Measurements from ENCODE around the gene HSPBP1.
A peak's percentile ranks its signal among the peaks of the same experiment; 100 is the strongest.
"Not testable (repeated sequence)": the region's sequence is repeated elsewhere in the genome, so short reads cannot be mapped to it uniquely, and the experiment has no call there.

HSPBP1 gene

GRCh38 chr19:55231391-55232285 lies 48.3 kb downstream of the HSPBP1 start:
- no peak for DNase-seq

- DNase-seq: no peak
Observed at GRCh38 chr19:55230780-55231179, 49.1 kb downstream of the HSPBP1 start.

- DNase-seq: no peak
Observed at GRCh38 chr19:55230329-55230728, 49.6 kb downstream of the HSPBP1 start.

GRCh38 chr19:55229789-55230182 lies 50.1 kb downstream of the HSPBP1 start:
- DNase-seq: no peak

GRCh38 chr19:55229145-55229788 lies 50.6 kb downstream of the HSPBP1 start:
- DNase-seq: no peak

GRCh38 chr19:55228403-55229031 lies 51.4 kb downstream of the HSPBP1 start, which contains the start of gene TMEM86B:
TMEM86B (minus strand) TSS chr19:55228763; CDS start chr19:55228741, 22 bp downstream.
- no peak for DNase-seq

GRCh38 chr19:55228015-55228391 lies 51.9 kb downstream of the HSPBP1 start:
- no peak for DNase-seq

- no peak for DNase-seq
Observed at GRCh38 chr19:55227241-55228014, 52.5 kb downstream of the HSPBP1 start.

GRCh38 chr19:55226788-55227187 lies 53.1 kb downstream of the HSPBP1 start:
- DNase-seq: no peak

GRCh38 chr19:55226273-55226672 lies 53.6 kb downstream of the HSPBP1 start:
- no peak for DNase-seq

- DNase-seq: no peak
Observed at GRCh38 chr19:55225415-55225958, 54.4 kb downstream of the HSPBP1 start.

GRCh38 chr19:55224679-55225414 lies 55.1 kb downstream of the HSPBP1 start:
- DNase-seq: not testable (repeated sequence)

GRCh38 chr19:55224038-55224665 lies 55.8 kb downstream of the HSPBP1 start:
- no peak for DNase-seq

- no peak for DNase-seq
Observed at GRCh38 chr19:55223291-55224037, 56.4 kb downstream of the HSPBP1 start.

- DNase-seq: no peak
Observed at GRCh38 chr19:55220525-55220924, 59.4 kb downstream of the HSPBP1 start.

GRCh38 chr19:55216461-55217198 lies 63.3 kb downstream of the HSPBP1 start:
- peak; percentile 23 for DNase-seq

- DNase-seq: no peak
Observed at GRCh38 chr19:55213547-55213946, 66.4 kb downstream of the HSPBP1 start.

GRCh38 chr19:55212447-55212846 lies 67.5 kb downstream of the HSPBP1 start:
- peak; percentile 35 for DNase-seq

All from CD4-positive, alpha-beta T cell treated with Interleukin-4 for 4 hours (primary cell).